Left ventricle myocardium inferior (tissue), 1 donor: ENCODE data around the gene GET3. TPM values are rescaled to one million over a fixed set of nuclear protein-coding genes. Genes with fewer than 3 reads are reported as not detected.

Experiments used
- DNase-seq: peaks from one replicate; pipeline ENCODE4 v3.0.0-alpha.2; 2020
- H3K27ac ChIP-seq: fragments of 200-600 bp; replicated peaks from 2 replicates; pipeline ENCODE4 v1.8.0; 2021
- H3K27me3 ChIP-seq: fragments of 200-600 bp; 2 replicates; pipeline ENCODE4 v1.8.0; 2021; ENCODE audit warnings: low read depth
- H3K36me3 ChIP-seq: fragments of 200-600 bp; 2 replicates; pipeline ENCODE4 v1.8.0; 2021
- H3K4me1 ChIP-seq: fragments of 200-600 bp; 2 replicates; pipeline ENCODE4 v1.8.0; 2021
- H3K4me3 ChIP-seq: fragments of 200-600 bp; 2 replicates; pipeline ENCODE4 v1.8.0; 2021; ENCODE audit warnings: mild to moderate bottlenecking, moderate library complexity
- H3K9me3 ChIP-seq: fragments of 200-600 bp; replicated peaks from 2 replicates; pipeline ENCODE4 v1.8.0; 2021
- CTCF ChIP-seq: fragments of 200-600 bp; IDR thresholded peaks from 2 replicates; pipeline ENCODE4 v1.8.0; 2021; ENCODE audit warnings: antibody characterized with exemption, mild to moderate bottlenecking, borderline replicate concordance
- intact Hi-C: fragments of 100-400 bp; cut with micrococcal nuclease; formaldehyde crosslinking; loops from one replicate; pipeline ENCODE4 v1.11.0; 2022
- total RNA-seq: library from RNA; stranded (reverse); fragmentation: NEBNext Ultra II Directional; extraction: Animal tissue kit (Norgen Biotek cat#: 25700); gene quantifications from one replicate; pipeline ENCODE4 v1.2.1, GENCODE V29; 2021
- donor health status: DM: no; HTN: yes; CAD: no; lungs with severe emphysema.

The GET3 gene
- total RNA-seq, 1 donor from 2014 or later, result 65.1 TPM

DNA sequence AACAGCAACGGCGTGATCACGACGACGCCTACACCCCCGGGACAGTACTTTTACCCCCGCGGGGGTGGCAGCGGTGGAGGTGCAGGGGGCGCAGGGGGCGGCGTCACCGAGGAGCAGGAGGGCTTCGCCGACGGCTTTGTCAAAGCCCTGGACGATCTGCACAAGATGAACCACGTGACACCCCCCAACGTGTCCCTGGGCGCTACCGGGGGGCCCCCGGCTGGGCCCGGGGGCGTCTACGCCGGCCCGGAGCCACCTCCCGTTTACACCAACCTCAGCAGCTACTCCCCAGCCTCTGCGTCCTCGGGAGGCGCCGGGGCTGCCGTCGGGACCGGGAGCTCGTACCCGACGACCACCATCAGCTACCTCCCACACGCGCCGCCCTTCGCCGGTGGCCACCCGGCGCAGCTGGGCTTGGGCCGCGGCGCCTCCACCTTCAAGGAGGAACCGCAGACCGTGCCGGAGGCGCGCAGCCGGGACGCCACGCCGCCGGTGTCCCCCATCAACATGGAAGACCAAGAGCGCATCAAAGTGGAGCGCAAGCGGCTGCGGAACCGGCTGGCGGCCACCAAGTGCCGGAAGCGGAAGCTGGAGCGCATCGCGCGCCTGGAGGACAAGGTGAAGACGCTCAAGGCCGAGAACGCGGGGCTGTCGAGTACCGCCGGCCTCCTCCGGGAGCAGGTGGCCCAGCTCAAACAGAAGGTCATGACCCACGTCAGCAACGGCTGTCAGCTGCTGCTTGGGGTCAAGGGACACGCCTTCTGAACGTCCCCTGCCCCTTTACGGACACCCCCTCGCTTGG is 55.0 kb downstream of the GET3 start:
- H3K4me1 ChIP-seq, result peaks cover 77% of the 10 kb centered on the region
- no peak for TF ChIP-seq CTCF
- H3K36me3 ChIP-seq, result peaks cover 5% of the 10 kb centered on the region
- peak overlapping the region; percentile 76 for H3K4me3 ChIP-seq
- no peaks in the 10 kb centered on the region for H3K27me3 ChIP-seq
- peak overlapping the region; percentile 96 for H3K27ac ChIP-seq
- no peaks in the 10 kb centered on the region for H3K9me3 ChIP-seq
- intact Hi-C loops, result no loop called here
- peak; percentile 75 for DNase-seq

- intact Hi-C loops, result no loop called here
- Histone ChIP-seq H3K4me3 (peak overlapping the region; percentile 76), H3K36me3 (peaks cover 11% of the 10 kb centered on the region), H3K27me3 (no peaks in the 10 kb centered on the region), H3K4me1 (peaks cover 71% of the 10 kb centered on the region), H3K9me3 (no peaks in the 10 kb centered on the region), H3K27ac (peak overlapping the region; percentile 96)
- no peak for TF ChIP-seq CTCF
- no peak for DNase-seq
Observed at GRCh38 chr19:12792853-12793289, 55.6 kb downstream of the GET3 start.

DNA sequence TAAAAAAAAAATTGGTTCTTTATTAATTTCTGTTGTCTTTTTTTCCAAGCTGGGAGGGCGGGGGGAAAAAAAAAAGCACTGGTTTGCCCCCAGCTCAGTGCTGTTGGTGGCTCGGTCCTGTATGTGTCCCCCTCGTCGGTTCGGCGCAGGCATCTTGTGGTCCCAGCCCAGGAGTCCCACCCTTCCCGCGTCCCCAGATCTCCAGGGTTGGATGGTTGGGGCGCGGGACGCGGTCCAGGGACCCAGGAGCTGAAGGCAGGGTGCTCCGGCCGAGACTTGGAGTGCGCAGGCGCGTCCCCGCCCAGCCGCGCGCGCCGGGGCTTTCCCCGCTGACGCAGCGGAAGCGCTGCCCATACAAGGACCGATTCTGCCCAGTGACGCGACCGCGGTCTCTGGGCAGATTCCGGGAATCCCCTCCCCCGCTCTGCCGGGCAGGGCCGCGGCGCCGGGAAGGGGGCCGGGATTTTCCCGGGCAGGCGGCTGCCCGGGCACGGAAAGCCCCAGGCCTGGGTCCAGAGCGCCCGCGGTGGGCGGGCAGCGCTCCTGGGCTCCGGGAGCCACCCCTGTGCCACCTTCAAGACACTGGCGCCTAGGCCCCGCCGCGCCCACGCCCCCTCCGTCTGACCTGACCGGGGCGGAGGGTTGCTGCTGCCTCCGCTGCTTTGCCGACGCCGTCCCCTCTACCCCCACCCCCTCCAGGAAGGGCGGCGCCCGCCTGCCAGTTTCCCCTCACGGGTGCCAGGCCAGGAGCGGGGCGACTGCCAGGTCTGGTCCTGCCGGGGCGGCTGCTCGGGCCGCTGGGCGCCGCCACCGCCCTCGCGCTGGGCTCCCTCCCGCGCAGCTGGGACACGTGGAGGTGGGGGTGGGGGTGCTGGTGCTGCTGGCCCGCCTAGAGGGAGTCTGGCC is 56.2 kb downstream of the GET3 start:
- peaks cover 18% of the 10 kb centered on the region for H3K36me3 ChIP-seq
- no peaks in the 10 kb centered on the region for H3K9me3 ChIP-seq
- peak overlapping the region; percentile 76 for H3K4me3 ChIP-seq
- H3K27ac ChIP-seq, result peak overlapping the region; percentile 96
- DNase-seq, result peak; percentile 93
- intact Hi-C loops, result no loop called here
- no peaks in the 10 kb centered on the region for H3K27me3 ChIP-seq
- no peak for TF ChIP-seq CTCF
- H3K4me1 ChIP-seq, result peaks cover 65% of the 10 kb centered on the region

- H3K9me3 ChIP-seq, result no peaks in the 10 kb centered on the region
- no peak for DNase-seq
- peaks cover 56% of the 10 kb centered on the region for H3K4me1 ChIP-seq
- no peak for TF ChIP-seq CTCF
- peaks cover 26% of the 10 kb centered on the region for H3K36me3 ChIP-seq
- H3K4me3 ChIP-seq, result peak overlapping the region; percentile 76
- H3K27me3 ChIP-seq, result no peaks in the 10 kb centered on the region
- H3K27ac ChIP-seq, result peak overlapping the region; percentile 96
- intact Hi-C loops, result no loop called here
Observed at GRCh38 chr19:12794196-12794941, 57.1 kb downstream of the GET3 start.

DNA sequence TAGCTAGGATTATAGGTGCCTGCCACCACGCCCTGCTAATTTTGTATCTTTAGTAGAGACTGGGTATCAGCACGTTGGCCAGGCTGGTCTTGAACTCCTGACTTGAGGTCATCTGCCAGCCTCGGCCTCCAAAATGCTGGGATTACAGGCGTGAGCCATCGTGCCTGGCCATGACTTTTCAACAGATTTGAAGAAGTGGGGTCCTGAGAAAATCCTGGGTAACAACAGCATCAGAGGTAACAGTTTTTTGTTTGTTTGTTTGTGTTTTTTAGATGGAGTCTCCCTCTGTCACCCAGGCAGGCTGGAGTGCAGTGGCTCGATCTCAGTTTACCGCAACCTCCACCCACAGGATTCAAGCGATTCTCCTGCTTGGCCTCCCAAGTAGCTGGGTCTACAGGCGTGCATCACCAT is 57.7 kb downstream of the GET3 start:
- intact Hi-C loops, result no loop called here
- no peaks in the 10 kb centered on the region for H3K9me3 ChIP-seq

More for the DNA sequence above, 57.7 kb downstream of the GET3 start:
- peaks cover 32% of the 10 kb centered on the region for H3K36me3 ChIP-seq
- no peak overlapping the region for H3K4me3 ChIP-seq
- H3K4me1 ChIP-seq, result peaks cover 57% of the 10 kb centered on the region
- TF ChIP-seq CTCF, result no peak
- no peak for DNase-seq
- no peaks in the 10 kb centered on the region for H3K27me3 ChIP-seq
- H3K27ac ChIP-seq, result peak overlapping the region; percentile 96
